KMS-11 (cell line): ENCODE measurements around the gene TEDC1.

Experiments used
- H2AFZ ChIP-seq: fragments of 200-600 bp; sonication (generic); 2 replicates; pipeline ENCODE4 v1.6.1; 2016; ENCODE audit warnings: antibody characterized with exemption, mixed run types, low read depth
- H3K27ac ChIP-seq: fragments of 200-600 bp; sonication (generic); 2 replicates; pipeline ENCODE4 v1.6.1; 2016; ENCODE audit warnings: mild to moderate bottlenecking, mixed run types
- H3K27me3 ChIP-seq: fragments of 200-600 bp; sonication (generic); 2 replicates; pipeline ENCODE4 v1.6.1; 2017; ENCODE audit warnings: mild to moderate bottlenecking, low read depth, mixed run types, moderate library complexity; ENCODE audit not compliant: insufficient read depth
- H3K36me3 ChIP-seq: fragments of 200-600 bp; sonication (generic); 2 replicates; pipeline ENCODE4 v1.6.1; 2017; ENCODE audit warnings: mild to moderate bottlenecking, mixed run types; ENCODE audit not compliant: insufficient read depth
- H3K4me1 ChIP-seq: fragments of 200-600 bp; sonication (generic); 2 replicates; pipeline ENCODE4 v1.6.1; 2016; ENCODE audit warnings: mild to moderate bottlenecking, low read depth, mixed run types; ENCODE audit not compliant: poor library complexity, severe bottlenecking
- H3K4me2 ChIP-seq: fragments of 200-600 bp; sonication (generic); 2 replicates; pipeline ENCODE4 v1.7.0; 2016; ENCODE audit warnings: mild to moderate bottlenecking, mixed run types
- H3K4me3 ChIP-seq: fragments of 200-600 bp; sonication (generic); IDR thresholded peaks from 2 replicates; pipeline ENCODE4 v1.6.1; 2017; ENCODE audit warnings: low read depth, low read length, mixed read lengths; ENCODE audit not compliant: insufficient read depth
- H3K79me2 ChIP-seq: fragments of 200-600 bp; sonication (generic); 2 replicates; pipeline ENCODE4 v1.6.1; 2016; ENCODE audit warnings: low read depth, mixed run types; ENCODE audit not compliant: insufficient read depth
- H3K9ac ChIP-seq: fragments of 200-600 bp; sonication (generic); 2 replicates; pipeline ENCODE4 v1.6.1; 2016; ENCODE audit warnings: mild to moderate bottlenecking, mixed run types
- H4K20me1 ChIP-seq: fragments of 200-600 bp; sonication (generic); 2 replicates; pipeline ENCODE4 v1.6.1; 2016; ENCODE audit warnings: mild to moderate bottlenecking, mixed run types; ENCODE audit not compliant: insufficient read depth
- TF ChIP-seq, protein P1 (sequence below): fragments of 200-600 bp; sonication (generic); conservative IDR thresholded peaks from 2 replicates; pipeline ENCODE4 v1.6.1; 2017; ENCODE audit warnings: low read depth, mild to moderate bottlenecking, antibody characterized with exemption, low read length, moderate library complexity, mixed read lengths

TEDC1 gene

DNA sequence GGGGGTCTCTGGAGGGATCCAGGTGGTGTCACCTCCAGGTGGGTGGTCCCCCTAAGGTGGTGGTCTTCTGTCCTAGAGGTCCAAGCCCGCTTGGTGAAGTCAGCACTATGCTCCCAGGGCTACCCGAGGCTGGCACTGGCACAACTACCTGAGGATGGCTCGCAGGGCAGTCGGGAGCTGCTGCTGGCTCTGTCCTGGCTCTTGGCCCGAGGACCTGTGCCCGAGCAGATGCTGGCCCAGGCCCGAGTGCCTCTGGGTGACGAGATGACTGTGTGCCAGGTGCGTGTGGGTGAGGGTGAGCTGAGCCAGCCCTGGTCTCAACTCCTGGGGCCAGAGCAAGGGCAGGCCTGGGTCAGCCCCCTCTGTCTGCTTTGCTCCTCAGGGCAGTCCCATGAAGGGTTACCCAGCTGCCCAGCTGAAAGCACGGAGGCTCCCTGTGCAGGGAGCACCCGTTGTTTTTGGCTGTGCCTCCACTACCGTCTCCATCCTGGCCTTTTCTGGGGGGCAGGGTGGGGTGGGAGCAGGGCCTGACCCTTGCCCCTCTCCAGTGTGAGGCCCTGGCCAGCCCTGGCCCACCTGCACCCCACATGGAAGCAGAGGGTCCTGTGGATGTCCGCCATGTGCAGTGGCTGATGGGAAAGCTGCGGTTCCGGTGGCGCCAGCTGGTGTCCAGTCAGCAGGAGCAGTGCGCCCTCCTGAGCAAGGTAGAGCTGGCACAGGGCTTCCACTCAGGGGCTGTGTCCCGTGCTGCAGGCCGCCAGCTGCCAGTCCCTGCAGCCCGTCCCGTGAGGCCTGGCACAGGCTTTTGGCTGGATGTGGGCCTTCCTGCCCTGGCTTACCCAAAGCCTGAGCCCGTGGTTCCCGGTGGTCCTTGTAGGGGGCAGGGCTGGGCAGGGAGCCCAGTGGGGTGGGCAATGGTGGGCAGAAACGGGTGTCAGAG lies 1.3 kb downstream of the TEDC1 start:
- Histone ChIP-seq H3K79me2 (peaks cover 22% of the 10 kb centered on the region), H3K4me2 (peak overlapping the region; percentile 88), H3K9ac (peak overlapping the region; percentile 96; the same call in 1 of the 2 replicates), H2AFZ (no peak overlapping the region), H3K36me3 (no peaks in the 10 kb centered on the region), H4K20me1 (no peaks in the 10 kb centered on the region; the same call in 1 of the 2 replicates), H3K4me1 (peaks cover 7% of the 10 kb centered on the region), H3K27me3 (no peaks in the 10 kb centered on the region), H3K27ac (peak overlapping the region; percentile 98; the same call in 1 of the 2 replicates), H3K4me3 (no peak overlapping the region)
- TF ChIP-seq, protein P1, sequence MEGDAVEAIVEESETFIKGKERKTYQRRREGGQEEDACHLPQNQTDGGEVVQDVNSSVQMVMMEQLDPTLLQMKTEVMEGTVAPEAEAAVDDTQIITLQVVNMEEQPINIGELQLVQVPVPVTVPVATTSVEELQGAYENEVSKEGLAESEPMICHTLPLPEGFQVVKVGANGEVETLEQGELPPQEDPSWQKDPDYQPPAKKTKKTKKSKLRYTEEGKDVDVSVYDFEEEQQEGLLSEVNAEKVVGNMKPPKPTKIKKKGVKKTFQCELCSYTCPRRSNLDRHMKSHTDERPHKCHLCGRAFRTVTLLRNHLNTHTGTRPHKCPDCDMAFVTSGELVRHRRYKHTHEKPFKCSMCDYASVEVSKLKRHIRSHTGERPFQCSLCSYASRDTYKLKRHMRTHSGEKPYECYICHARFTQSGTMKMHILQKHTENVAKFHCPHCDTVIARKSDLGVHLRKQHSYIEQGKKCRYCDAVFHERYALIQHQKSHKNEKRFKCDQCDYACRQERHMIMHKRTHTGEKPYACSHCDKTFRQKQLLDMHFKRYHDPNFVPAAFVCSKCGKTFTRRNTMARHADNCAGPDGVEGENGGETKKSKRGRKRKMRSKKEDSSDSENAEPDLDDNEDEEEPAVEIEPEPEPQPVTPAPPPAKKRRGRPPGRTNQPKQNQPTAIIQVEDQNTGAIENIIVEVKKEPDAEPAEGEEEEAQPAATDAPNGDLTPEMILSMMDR, result no peak

DNA sequence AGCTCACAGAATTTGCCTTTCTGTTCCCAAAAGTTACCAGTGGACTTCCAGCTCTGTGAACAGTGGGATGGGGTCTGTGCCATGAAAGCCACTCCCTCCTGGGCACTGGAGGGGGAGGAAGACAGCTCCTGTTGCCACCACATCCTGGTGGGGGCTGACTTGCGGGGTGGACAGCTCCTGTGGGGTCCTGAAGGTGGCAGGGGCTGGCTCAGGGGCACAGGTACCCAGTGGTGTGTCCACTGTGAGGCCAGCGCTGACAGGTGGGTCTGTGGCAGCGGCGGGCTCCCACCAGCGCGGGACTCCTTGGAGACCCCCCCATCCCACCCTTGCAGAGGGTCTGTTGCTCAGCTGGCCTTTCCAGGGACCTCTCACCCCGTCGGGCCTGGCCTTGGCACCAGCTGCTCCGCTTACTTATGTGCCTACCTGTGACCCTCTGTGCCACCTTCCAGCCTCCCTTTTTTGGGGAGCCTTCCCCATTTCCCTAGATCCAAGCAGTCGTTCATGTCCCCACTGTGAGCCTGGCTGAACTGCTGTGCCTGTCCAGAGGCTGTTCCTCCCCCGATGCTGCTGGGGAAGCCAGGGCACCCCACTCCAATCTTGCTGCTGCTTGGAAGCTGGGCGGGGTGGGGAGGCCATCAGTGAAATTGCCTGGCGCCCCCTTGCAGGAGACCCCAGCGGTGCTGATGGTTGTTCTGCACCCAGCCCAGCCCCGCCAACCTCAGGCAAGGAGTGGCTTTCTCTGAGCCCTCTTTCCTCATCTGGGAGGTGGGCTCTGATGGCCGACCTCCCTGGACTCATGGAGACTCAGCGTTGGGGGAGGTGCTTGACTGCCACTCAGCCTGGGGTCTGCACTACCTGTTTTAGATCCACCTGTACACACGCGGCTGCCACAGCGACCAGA lies 2.2 kb downstream of the TEDC1 start:
- Histone ChIP-seq H2AFZ (no peak overlapping the region), H3K36me3 (no peaks in the 10 kb centered on the region), H3K79me2 (peaks cover 14% of the 10 kb centered on the region), H3K27ac (no peak overlapping the region), H3K4me3 (no peak overlapping the region), H3K4me2 (0 out of 2 replicates have a peak overlapping the region, but pooled peaks have one; percentile 17), H3K4me1 (peaks cover 7% of the 10 kb centered on the region), H4K20me1 (no peaks in the 10 kb centered on the region; the same call in 1 of the 2 replicates), H3K27me3 (no peaks in the 10 kb centered on the region), H3K9ac (no peak overlapping the region)
- TF ChIP-seq, protein P1, result 0 out of 2 replicates have a peak, but pooled peaks have one; percentile 12

DNA sequence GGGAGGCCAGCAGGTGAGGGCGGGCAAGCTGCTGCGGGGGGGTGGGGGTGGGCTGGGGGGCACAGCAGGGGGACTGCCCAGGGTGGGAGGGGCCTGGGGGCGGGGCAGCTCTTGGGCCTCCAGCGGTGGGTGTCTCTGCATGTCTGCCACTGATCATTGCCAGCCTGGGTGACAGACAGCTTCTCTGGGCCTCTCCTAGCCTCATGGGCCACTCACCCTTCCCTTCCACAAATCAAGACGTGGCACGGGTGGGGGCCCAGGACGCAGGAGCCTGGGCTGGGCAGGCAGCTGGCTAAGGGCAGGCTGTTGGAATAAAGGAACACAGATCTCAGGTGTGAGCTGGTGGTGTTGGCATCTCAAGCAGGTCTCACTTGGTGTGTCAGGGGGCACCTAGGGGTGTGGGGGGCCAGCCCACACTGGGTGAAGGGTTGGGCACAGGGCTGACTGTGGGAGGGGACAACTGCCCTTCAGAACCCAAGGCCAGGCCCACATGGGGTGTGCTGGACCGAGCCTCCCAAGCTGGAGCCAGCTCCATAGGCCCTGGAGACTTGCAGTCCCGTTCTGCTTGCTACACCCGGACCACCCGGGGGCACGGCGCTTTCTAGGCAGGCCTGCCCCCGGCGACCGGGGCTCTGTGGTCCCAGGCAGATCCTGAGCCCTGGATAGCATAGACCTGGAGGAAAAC lies 3.0 kb downstream of the TEDC1 start:
- peaks cover 7% of the 10 kb centered on the region for H3K4me1 ChIP-seq
- no peak overlapping the region for H3K27ac ChIP-seq
- peaks cover 6% of the 10 kb centered on the region for H3K79me2 ChIP-seq
- H3K36me3 ChIP-seq, result no peaks in the 10 kb centered on the region
- H4K20me1 ChIP-seq, result no peaks in the 10 kb centered on the region; the same call in 1 of the 2 replicates
- no peak overlapping the region for H3K4me2 ChIP-seq
- H2AFZ ChIP-seq, result no peak overlapping the region
- H3K4me3 ChIP-seq, result no peak overlapping the region
- TF ChIP-seq, protein P1, result no peak
- no peaks in the 10 kb centered on the region for H3K27me3 ChIP-seq
- H3K9ac ChIP-seq, result no peak overlapping the region

DNA sequence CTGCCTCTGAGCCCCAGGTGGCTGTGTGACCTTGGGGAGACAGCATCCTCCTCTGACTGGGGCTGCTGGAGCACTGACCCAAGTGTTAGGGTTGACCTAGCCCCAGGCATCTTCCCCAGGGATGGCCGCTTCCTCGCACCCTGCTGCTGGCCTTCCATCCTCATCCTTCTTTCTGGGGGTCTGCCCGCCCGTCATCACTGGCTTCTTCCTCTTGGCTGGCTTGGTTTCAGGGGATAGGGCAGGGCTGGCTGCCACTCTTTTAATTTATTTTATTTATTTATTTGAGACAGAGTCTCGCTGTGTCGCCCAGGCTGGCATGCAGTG lies 3.5 kb downstream of the TEDC1 start:
- H3K27ac ChIP-seq, result no peak overlapping the region
- no peaks in the 10 kb centered on the region; the same call in 1 of the 2 replicates for H4K20me1 ChIP-seq
- H3K4me2 ChIP-seq, result no peak overlapping the region
- no peak overlapping the region for H2AFZ ChIP-seq
- no peak overlapping the region for H3K9ac ChIP-seq
- no peaks in the 10 kb centered on the region for H3K27me3 ChIP-seq
- H3K79me2 ChIP-seq, result peaks cover 3% of the 10 kb centered on the region
- H3K4me3 ChIP-seq, result no peak overlapping the region
- H3K4me1 ChIP-seq, result peaks cover 7% of the 10 kb centered on the region
- TF ChIP-seq, protein P1, result no peak
- H3K36me3 ChIP-seq, result no peaks in the 10 kb centered on the region
